Left lung (tissue), 10 donors: ENCODE measurements around the gene AOPEP. TPM values are rescaled to one million over a fixed set of nuclear protein-coding genes. Genes with fewer than 3 reads are reported as not detected.

Experiments
- ATAC-seq: fragments of 200-7000 bp; cut with Tn5 transposase; one replicate; pipeline ENCODE4 v1.9.1; 2020; ENCODE audit warnings: moderate library complexity
- DNase-seq, 4 donors: peaks; one replicate each; pipeline ENCODE4 v3.0.0-alpha.2; 2013 to 2020
- H3K27ac ChIP-seq, 2 donors: fragments of 200-600 bp; sonication (generic) in 1 of 2; one replicate each; pipeline versions ENCODE4 v1.5.0 to v1.8.0; 2020 to 2021
- H3K27me3 ChIP-seq, 2 donors: fragments of 200-600 bp; sonication (generic) in 1 of 2; one replicate each; pipeline versions ENCODE4 v1.5.0 to v1.8.0; 2020 to 2021
- H3K36me3 ChIP-seq, 2 donors: fragments of 200-600 bp; sonication (generic) in 1 of 2; one replicate each; pipeline versions ENCODE4 v1.5.0 to v1.8.0; 2020 to 2021
- H3K4me1 ChIP-seq, 2 donors: fragments of 200-600 bp; one replicate each; pipeline ENCODE4 v1.8.0; 2021
- H3K4me3 ChIP-seq, 2 donors: fragments of 200-600 bp; sonication (generic) in 1 of 2; one replicate each; pipeline versions ENCODE4 v1.5.0 to v1.8.0; 2020 to 2021; ENCODE audit warnings: mild to moderate bottlenecking in 1 of 2
- H3K9me3 ChIP-seq, 2 donors: fragments of 200-600 bp; sonication (generic) in 1 of 2; one replicate each; pipeline versions ENCODE4 v1.5.0 to v1.8.0; 2020 to 2021
- CTCF ChIP-seq, 2 donors: fragments of 200-600 bp; sonication (generic) in 1 of 2; IDR thresholded peaks; one replicate each; pipeline versions ENCODE4 v1.5.0 to v1.8.0; 2021; ENCODE audit warnings: antibody characterized with exemption in 2 of 2
- intact Hi-C, 2 donors: fragments of 100-400 bp; cut with DNase I; formaldehyde crosslinking; loops; one replicate each; pipeline versions ENCODE4 v1.11.2 to v1.14.2; 2022
- polyA plus RNA-seq, 6 donors: library from polyadenylated mRNA; unstranded; fragments of 120-200 nt; gene quantifications; one replicate each; pipeline ENCODE4 v1.2.1, GENCODE V29; 2013; ENCODE audit not compliant: insufficient read length in 6 of 6
- total RNA-seq, 2 donors: library from RNA; stranded (reverse); fragmentation: NEBNext Ultra II Directional; extraction: Animal tissue kit (Norgen Biotek cat#: 25700); gene quantifications; one replicate each; pipeline ENCODE4 v1.2.1, GENCODE V29; 2021
- donor health status: DM: no; HTN: yes; CAD: no.
- donor health status: DM: no; HTN: no; CAD: no.

AOPEP gene
- total and polyA plus RNA-seq, 8 donors, result 32.5 to 83.2 (median 39.9) TPM

GRCh38 chr9:95012902-95013301 lies 286.4 kb downstream of the AOPEP start:
- TF ChIP-seq CTCF (IDR thresholded peaks at IDR 0.05), result no peak
- Histone ChIP-seq H3K4me1 (peaks cover 3 to 14% of the 10 kb centered on the region in 2 donors), H3K27ac (no peak overlapping the region), H3K9me3 (no peaks in the 10 kb centered on the region), H3K27me3 (no peaks in the 10 kb centered on the region), H3K4me3 (no peak overlapping the region), H3K36me3 (peaks cover 0 to 17% of the 10 kb centered on the region in 2 donors)
- no peak for DNase-seq
- intact Hi-C loops, result no loop called here
- ATAC-seq, result no peak

GRCh38 chr9:95014917-95015316 lies 288.4 kb downstream of the AOPEP start:
- intact Hi-C loops, result no loop called here
- no peak for TF ChIP-seq CTCF (IDR thresholded peaks at IDR 0.05)
- ATAC-seq, result no peak

GRCh38 chr9:95015569-95015968 lies 289.1 kb downstream of the AOPEP start:
- intact Hi-C loops, result no loop called here
- Histone ChIP-seq H3K27me3 (no peaks in the 10 kb centered on the region), H3K4me1 (peaks cover 6 to 27% of the 10 kb centered on the region in 2 donors), H3K4me3 (no peak overlapping the region), H3K27ac (no peak overlapping the region), H3K36me3 (peaks cover 0 to 26% of the 10 kb centered on the region in 2 donors), H3K9me3 (no peaks in the 10 kb centered on the region)
- TF ChIP-seq CTCF (IDR thresholded peaks at IDR 0.05), result no peak
- ATAC-seq, result no peak
- DNase-seq, result no peak

More at GRCh38 chr9:95014917-95015316, 288.4 kb downstream of the AOPEP start:
- H3K9me3 ChIP-seq, result no peaks in the 10 kb centered on the region
- peaks cover 6 to 23% of the 10 kb centered on the region in 2 donors for H3K4me1 ChIP-seq
- peaks cover 0 to 19% of the 10 kb centered on the region in 2 donors for H3K36me3 ChIP-seq
- DNase-seq, result no peak
- H3K27me3 ChIP-seq, result no peaks in the 10 kb centered on the region
- no peak overlapping the region for H3K4me3 ChIP-seq
- no peak overlapping the region for H3K27ac ChIP-seq

- Histone ChIP-seq H3K36me3 (peaks cover 0 to 26% of the 10 kb centered on the region in 2 donors), H3K27me3 (no peaks in the 10 kb centered on the region), H3K9me3 (no peaks in the 10 kb centered on the region), H3K4me1 (peaks cover 6 to 27% of the 10 kb centered on the region in 2 donors), H3K27ac (peak overlapping the region in 1 of 2 donors; percentile 71), H3K4me3 (no peak overlapping the region)
- no peak for DNase-seq
- intact Hi-C loops, result no loop called here
- ATAC-seq, result no peak
- TF ChIP-seq CTCF (IDR thresholded peaks at IDR 0.05), result no peak
These were observed 290.6 kb downstream of the AOPEP start for GRCh38 chr9:95017062-95017461.

GRCh38 chr9:95017661-95018060 lies 291.2 kb downstream of the AOPEP start:
- H3K4me1 ChIP-seq, result peaks cover 9 to 30% of the 10 kb centered on the region in 2 donors
- intact Hi-C loops, result no loop called here
- ATAC-seq (no peak), DNase-seq (no peak)
- H3K4me3 ChIP-seq, result no peak overlapping the region
- no peaks in the 10 kb centered on the region for H3K9me3 ChIP-seq
- H3K36me3 ChIP-seq, result peaks cover 0 to 26% of the 10 kb centered on the region in 2 donors
- peak overlapping the region; percentile 71 to 76 for H3K27ac ChIP-seq
- no peak for TF ChIP-seq CTCF (IDR thresholded peaks at IDR 0.05)
- no peaks in the 10 kb centered on the region for H3K27me3 ChIP-seq
